Natural killer cell (primary cell): ENCODE measurements around the gene GIPC1. TPM values are rescaled to one million over a fixed set of nuclear protein-coding genes. Genes with fewer than 3 reads are reported as not detected.

Experiments used
- ATAC-seq, 3 donors: fragments of 150-1000 bp in 2 of 3; fragments of 200-7000 bp in 1 of 3; cut with Tn5 transposase; 1 replicate in 1 of 3; 2 replicates in 2 of 3; pipeline ENCODE4 v1.10.0; 2021; ENCODE audit warnings: mild to moderate bottlenecking in 2 of 3, moderate library complexity in 2 of 3
- DNase-seq, 2 donors: peaks; one replicate each; pipeline versions ENCODE4 v3.0.0 to v3.0.0-alpha.2; 2013 to 2021; ENCODE audit warnings: mixed read lengths in 1 of 2
- H3K27ac ChIP-seq: one replicate; pipeline ENCODE4 v1.5.1; 2013; ENCODE audit warnings: mild to moderate bottlenecking, low read length
- H3K27me3 ChIP-seq: one replicate; pipeline ENCODE4 v1.6.1; 2013; ENCODE audit warnings: low read length; ENCODE audit not compliant: control insufficient read depth, insufficient read depth
- H3K36me3 ChIP-seq: one replicate; pipeline ENCODE4 v1.6.1; 2013; ENCODE audit warnings: low read length; ENCODE audit not compliant: control insufficient read depth, insufficient read depth
- H3K4me1 ChIP-seq: one replicate; pipeline ENCODE4 v1.6.1; 2013; ENCODE audit warnings: low read length; ENCODE audit not compliant: control insufficient read depth, insufficient read depth
- H3K4me3 ChIP-seq: one replicate; pipeline ENCODE4 v1.5.1; 2013; ENCODE audit warnings: low read length
- H3K9me3 ChIP-seq: one replicate; pipeline ENCODE4 v1.6.1; 2013; ENCODE audit warnings: low read length; ENCODE audit not compliant: control insufficient read depth, insufficient read depth
- H3K27ac Mint-ChIP-seq, 2 donors: one replicate each; pipeline ENCODE4 v1.8.0; 2022; ENCODE audit warnings: mild to moderate bottlenecking in 2 of 2, mixed read lengths in 2 of 2, moderate library complexity in 1 of 2
- H3K27me3 Mint-ChIP-seq, 2 donors: one replicate each; pipeline ENCODE4 v1.8.0; 2022; ENCODE audit warnings: low read depth in 2 of 2, mixed read lengths in 2 of 2
- H3K36me3 Mint-ChIP-seq: one replicate; pipeline ENCODE4 v1.8.0; 2022; ENCODE audit warnings: mixed read lengths
- H3K4me1 Mint-ChIP-seq, 2 donors: one replicate each; pipeline ENCODE4 v1.8.0; 2022; ENCODE audit warnings: mixed read lengths in 2 of 2
- H3K4me3 Mint-ChIP-seq: one replicate; pipeline ENCODE4 v1.8.0; 2022; ENCODE audit warnings: mild to moderate bottlenecking, moderate library complexity, mixed read lengths
- H3K9me3 Mint-ChIP-seq, 2 donors: one replicate each; pipeline ENCODE4 v1.8.0; 2022; ENCODE audit warnings: mixed read lengths in 2 of 2
- WGBS: methylation state at CpG from one replicate; pipeline ENCODE4 v1.1.7; 2013; ENCODE audit warnings: missing lambda C conversion rate; ENCODE audit not compliant: insufficient coverage; 5-methylcytosine and 5-hydroxymethylcytosine counted together
- intact Hi-C: fragments of 100-400 bp; cut with micrococcal nuclease; formaldehyde crosslinking; loops from one replicate; pipeline ENCODE4 v1.14.2; 2022
- total RNA-seq, 4 donors: library from RNA; stranded (reverse); fragments of 120-200 nt in 1 of 4; gene quantifications; one replicate each; pipeline versions ENCODE4 v1.2.3 to v1.2.4, GENCODE V29; 2013 to 2022
- TF ChIP-seq, protein P1 (sequence below): fragments of 200-600 bp; IDR thresholded peaks from one replicate; pipeline ENCODE4 v1.8.0; 2022; ENCODE audit warnings: antibody characterized with exemption

Gene GIPC1
- total RNA-seq, 3 donors from 2014 or later (not counting 1 experiment from before 2014, with no cell fraction given): 25.3 to 34.5 (median 31.4) TPM

DNA sequence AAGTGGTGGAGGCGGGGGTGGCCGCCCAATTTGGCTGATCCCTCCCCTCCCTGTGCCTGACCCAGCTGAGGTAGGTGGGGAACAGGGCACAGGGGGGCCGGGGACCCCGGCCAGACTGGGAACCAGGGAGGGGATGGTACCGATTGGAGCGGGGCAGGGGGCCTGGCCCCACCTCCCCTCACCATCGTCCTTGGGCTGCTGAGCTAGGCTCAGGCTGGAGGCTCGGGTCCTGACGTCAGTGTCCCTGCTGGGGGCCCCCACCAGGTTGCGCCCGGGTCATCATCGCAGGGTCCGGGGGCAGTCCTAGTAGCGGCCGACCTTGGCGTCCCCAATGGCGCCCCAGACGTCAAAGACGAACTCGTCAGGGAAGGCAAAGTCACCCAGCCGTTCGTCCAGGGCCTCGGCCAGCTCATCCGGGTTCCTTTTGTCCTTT is 17.8 kb downstream of the GIPC1 start:
- Histone ChIP-seq H3K27ac (no peak overlapping the region), H3K9me3 (no peaks in the 10 kb centered on the region), H3K27me3 (peaks cover 8% of the 10 kb centered on the region), H3K36me3 (peaks cover 13% of the 10 kb centered on the region), H3K4me3 (no peak overlapping the region), H3K4me1 (peaks cover 51% of the 10 kb centered on the region)
- Mint-ChIP-seq H3K27me3 (peaks cover 0 to 6% of the 10 kb centered on the region in 2 donors), H3K36me3 (no peaks in the 10 kb centered on the region), H3K9me3 (no peaks in the 10 kb centered on the region), H3K4me3 (no peak overlapping the region), H3K27ac (peak overlapping the region in 1 of 2 donors; percentile 99), H3K4me1 (peaks cover 20 to 38% of the 10 kb centered on the region in 2 donors)
- ATAC-seq (no peak), DNase-seq (no peak)
- intact Hi-C loops: loop anchor here (5.0 to 10.0 kb wide), 2 partner anchors 341 to 593 kb away; partner anchors contain the start of gene ASF1B
- TF ChIP-seq, protein P1, sequence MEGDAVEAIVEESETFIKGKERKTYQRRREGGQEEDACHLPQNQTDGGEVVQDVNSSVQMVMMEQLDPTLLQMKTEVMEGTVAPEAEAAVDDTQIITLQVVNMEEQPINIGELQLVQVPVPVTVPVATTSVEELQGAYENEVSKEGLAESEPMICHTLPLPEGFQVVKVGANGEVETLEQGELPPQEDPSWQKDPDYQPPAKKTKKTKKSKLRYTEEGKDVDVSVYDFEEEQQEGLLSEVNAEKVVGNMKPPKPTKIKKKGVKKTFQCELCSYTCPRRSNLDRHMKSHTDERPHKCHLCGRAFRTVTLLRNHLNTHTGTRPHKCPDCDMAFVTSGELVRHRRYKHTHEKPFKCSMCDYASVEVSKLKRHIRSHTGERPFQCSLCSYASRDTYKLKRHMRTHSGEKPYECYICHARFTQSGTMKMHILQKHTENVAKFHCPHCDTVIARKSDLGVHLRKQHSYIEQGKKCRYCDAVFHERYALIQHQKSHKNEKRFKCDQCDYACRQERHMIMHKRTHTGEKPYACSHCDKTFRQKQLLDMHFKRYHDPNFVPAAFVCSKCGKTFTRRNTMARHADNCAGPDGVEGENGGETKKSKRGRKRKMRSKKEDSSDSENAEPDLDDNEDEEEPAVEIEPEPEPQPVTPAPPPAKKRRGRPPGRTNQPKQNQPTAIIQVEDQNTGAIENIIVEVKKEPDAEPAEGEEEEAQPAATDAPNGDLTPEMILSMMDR: no peak
- 95% methylated on average over 24 of the region's 24 CpGs for WGBS

- Mint-ChIP-seq H3K4me3 (no peak overlapping the region), H3K27ac (peak overlapping the region; percentile 81 to 99), H3K4me1 (peaks cover 23 to 44% of the 10 kb centered on the region in 2 donors), H3K9me3 (no peaks in the 10 kb centered on the region), H3K27me3 (peaks cover 0 to 11% of the 10 kb centered on the region in 2 donors), H3K36me3 (no peaks in the 10 kb centered on the region)
- peaks cover 11% of the 10 kb centered on the region for H3K27me3 ChIP-seq
- H3K9me3 ChIP-seq: no peaks in the 10 kb centered on the region
- ATAC-seq: no peak
- intact Hi-C loops: loop anchor here (2.0 to 10.0 kb wide), 3 partner anchors 109 to 593 kb away; partner anchors contain the start of gene ASF1B
- 90% methylated on average over 6 of the region's 10 CpGs for WGBS
- peaks cover 56% of the 10 kb centered on the region for H3K4me1 ChIP-seq
- TF ChIP-seq, protein P1: no peak
- H3K27ac ChIP-seq: no peak overlapping the region
- no peak overlapping the region for H3K4me3 ChIP-seq
- no peak for DNase-seq
- H3K36me3 ChIP-seq: peaks cover 13% of the 10 kb centered on the region
Observed at GRCh38 chr19:14477418-14478112, 18.4 kb downstream of the GIPC1 start.

DNA sequence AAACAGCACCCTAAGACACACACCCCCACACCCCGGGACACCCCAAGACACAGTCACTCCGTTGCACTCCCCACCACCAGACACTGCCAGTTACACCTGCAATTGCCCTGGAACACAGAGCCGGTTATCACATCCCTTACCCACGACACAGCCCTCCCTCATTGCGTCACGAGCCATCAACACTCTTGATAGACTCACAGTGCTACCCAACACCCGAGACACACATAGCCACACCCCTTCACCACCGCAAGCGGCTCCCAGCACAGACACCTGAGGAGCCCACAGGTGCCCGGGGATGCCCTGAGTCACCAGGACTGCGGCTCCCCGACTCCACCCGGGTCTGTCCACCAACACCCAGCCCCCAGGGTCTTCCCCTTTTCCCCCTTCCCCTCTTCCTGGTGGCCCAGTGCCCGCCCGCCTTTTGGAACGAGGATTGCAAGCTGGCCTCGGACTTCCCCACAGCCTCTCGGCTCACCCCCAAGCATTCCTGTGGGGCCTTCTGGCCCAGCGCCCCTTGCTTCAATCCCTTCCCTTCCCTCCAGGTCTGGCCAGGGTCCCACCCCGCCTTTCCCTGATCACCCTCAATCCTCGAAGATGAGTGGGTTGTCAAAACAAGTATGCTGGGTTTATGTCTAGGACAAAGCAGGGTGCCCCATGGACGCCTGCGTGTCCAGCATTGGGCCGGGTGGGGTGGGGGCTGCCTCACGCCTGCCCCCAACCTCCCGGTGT is 19.1 kb downstream of the GIPC1 start:
- peak overlapping the region; percentile 81 to 99 for H3K27ac Mint-ChIP-seq

More for the DNA sequence above, 19.1 kb downstream of the GIPC1 start:
- no peaks in the 10 kb centered on the region for H3K36me3 Mint-ChIP-seq
- Histone ChIP-seq H3K9me3 (no peaks in the 10 kb centered on the region), H3K4me3 (no peak overlapping the region), H3K36me3 (peaks cover 13% of the 10 kb centered on the region), H3K27ac (peak overlapping the region; percentile 3), H3K4me1 (peaks cover 63% of the 10 kb centered on the region), H3K27me3 (peaks cover 11% of the 10 kb centered on the region)
- H3K4me1 Mint-ChIP-seq: peaks cover 29 to 51% of the 10 kb centered on the region in 2 donors
- H3K9me3 Mint-ChIP-seq: no peaks in the 10 kb centered on the region
- TF ChIP-seq, protein P1: no peak
- ATAC-seq (peak; percentile 70 to 82 (median 81)), DNase-seq (peak; percentile 85 to 88)
- 68% methylated on average over 25 of the region's 26 CpGs for WGBS
- peaks cover 0 to 11% of the 10 kb centered on the region in 2 donors for H3K27me3 Mint-ChIP-seq
- H3K4me3 Mint-ChIP-seq: peak overlapping the region; percentile 76
- intact Hi-C loops: loop anchor here (1.0 to 10.0 kb wide), 6 partner anchors 18 to 592 kb away; partner anchors contain the start of genes ASF1B and DDX39A
